Naive thymus-derived CD8-positive, alpha-beta T cell (primary cell): ENCODE data around the gene WDR82. TPM values are rescaled to one million over a fixed set of nuclear protein-coding genes. Genes with fewer than 3 reads are reported as not detected.
A peak's percentile ranks its signal among the peaks of the same experiment; 100 is the strongest.

Source experiments
- ATAC-seq, 2 donors: fragments of 150-1000 bp; cut with Tn5 transposase in 1 of 2; sonication (Bioruptor Pico), chemical (Tn5 transposase) in 1 of 2; 1 replicate in 1 of 2; 2 replicates in 1 of 2; pipeline ENCODE4 v1.10.0; 2021; ENCODE audit warnings: mild to moderate bottlenecking in 2 of 2, moderate library complexity in 2 of 2
- POLR2A ChIA-PET: fragments of 350-600 bp; sonication (Branson Sonifier 250); formaldehyde crosslinking; loops from one replicate; lab custom pipeline; 2021; ENCODE audit warnings: antibody characterized with exemption; lab: Charles Lee
- DNase-seq, 10 donors: peaks; one replicate each; pipeline versions ENCODE4 v3.0.0 to v3.0.0-alpha.2; 2020 to 2022
- H3K27ac Mint-ChIP-seq, 10 donors: one replicate each; pipeline ENCODE4 v1.8.0; 2020 to 2022; ENCODE audit warnings: mild to moderate bottlenecking in 10 of 10, mixed read lengths in 10 of 10, moderate library complexity in 4 of 10, inconsistent platforms in 1 of 10
- H3K27me3 Mint-ChIP-seq, 5 donors: one replicate each; pipeline ENCODE4 v1.8.0; 2021 to 2022; ENCODE audit warnings: mixed read lengths in 5 of 5
- H3K36me3 Mint-ChIP-seq, 3 donors: one replicate each; pipeline ENCODE4 v1.8.0; 2020 to 2022; ENCODE audit warnings: mixed read lengths in 3 of 3, mild to moderate bottlenecking in 2 of 3, inconsistent platforms in 1 of 3
- H3K4me1 Mint-ChIP-seq, 4 donors: one replicate each; pipeline ENCODE4 v1.8.0; 2021 to 2022; ENCODE audit warnings: mixed read lengths in 4 of 4
- H3K4me3 Mint-ChIP-seq, 10 donors: one replicate each; pipeline ENCODE4 v1.8.0; 2020 to 2022; ENCODE audit warnings: mild to moderate bottlenecking in 10 of 10, mixed read lengths in 10 of 10, moderate library complexity in 6 of 10, inconsistent platforms in 1 of 10
- H3K9me3 Mint-ChIP-seq, 9 donors: one replicate each; pipeline ENCODE4 v1.8.0; 2020 to 2022; ENCODE audit warnings: mixed read lengths in 9 of 9, mild to moderate bottlenecking in 3 of 9, inconsistent platforms in 1 of 9, moderate library complexity in 1 of 9
- polyA plus RNA-seq, 3 donors: library from polyadenylated mRNA; unstranded; fragments of 300-500 nt; fragmentation: Illumina TruSeq; gene quantifications; one replicate each; pipeline ENCODE4 v1.2.3, GENCODE V29; 2021
- total RNA-seq, 8 experiments: library from RNA in 2 of 8; stranded (reverse) in 2 of 8; gene quantifications; one replicate each; pipeline ENCODE4 v1.2.3 and lab custom pipeline; 2021 to 2026

The WDR82 gene
- total and polyA plus RNA-seq, 5 experiments from 2014 or later, result 136 to 191 (median 172) TPM

GRCh38 chr3:52249683-52250082 lies 28.8 kb downstream of the WDR82 start:
- Mint-ChIP-seq H3K36me3 (peaks cover 0 to 64% (median 13%) of the 10 kb centered on the region in 3 donors), H3K4me3 (peak overlapping the region in 8 of 10 donors; percentile 50 to 86 (median 64)), H3K9me3 (no peaks in the 10 kb centered on the region), H3K4me1 (peaks cover 46 to 91% (median 86%) of the 10 kb centered on the region in 4 donors), H3K27ac (peak overlapping the region; percentile 91 to 100 (median 98)), H3K27me3 (peaks cover 0 to 2% (median 0%) of the 10 kb centered on the region in 5 donors)
- no peak for ATAC-seq
- POLR2A ChIA-PET, result interaction anchor here (43.1 to 58.8 kb wide), 3 partner anchors 1 to 34 kb away, joined by 1452 to 1841 read pairs (median 1452); partner anchors contain the start of genes GLYCTK, PPM1M, TLR9 and TWF2
- DNase-seq, result no peak

- no peak for ATAC-seq
- peaks cover 49 to 91% (median 85%) of the 10 kb centered on the region in 4 donors for H3K4me1 Mint-ChIP-seq
- peaks cover 0 to 59% (median 12%) of the 10 kb centered on the region in 3 donors for H3K36me3 Mint-ChIP-seq
- H3K9me3 Mint-ChIP-seq, result no peaks in the 10 kb centered on the region
- POLR2A ChIA-PET, result interaction anchor here (1.1 to 58.8 kb wide), 4 partner anchors 2 to 192 kb away, joined by 3 to 1841 read pairs (median 1452); partner anchors contain the start of genes DUSP7, GLYCTK, PPM1M and TLR9
- peak in 4 of 10 donors; percentile 45 to 80 (median 48) for DNase-seq
- peaks cover 0 to 2% (median 0%) of the 10 kb centered on the region in 5 donors for H3K27me3 Mint-ChIP-seq
- H3K27ac Mint-ChIP-seq, result peak overlapping the region; percentile 91 to 100 (median 98)
- peak overlapping the region in 9 of 10 donors; percentile 44 to 93 (median 88) for H3K4me3 Mint-ChIP-seq
Observed at GRCh38 chr3:52248816-52249547, 29.5 kb downstream of the WDR82 start.

GRCh38 chr3:52248165-52248541 lies 30.3 kb downstream of the WDR82 start:
- peak in 1 of 10 donors; percentile 52 for DNase-seq
- ATAC-seq, result no peak
- POLR2A ChIA-PET, result interaction anchor here (1.1 to 58.8 kb wide), 5 partner anchors 2 to 191 kb away, joined by 3 to 1841 read pairs (median 1452); partner anchors contain the start of genes DUSP7, GLYCTK, PPM1M and TLR9
- peaks cover 47 to 91% (median 85%) of the 10 kb centered on the region in 4 donors for H3K4me1 Mint-ChIP-seq
- H3K9me3 Mint-ChIP-seq, result no peaks in the 10 kb centered on the region
- H3K36me3 Mint-ChIP-seq, result peaks cover 0 to 50% (median 12%) of the 10 kb centered on the region in 3 donors
- no peaks in the 10 kb centered on the region for H3K27me3 Mint-ChIP-seq
- peak overlapping the region; percentile 61 to 93 (median 88) for H3K4me3 Mint-ChIP-seq
- peak overlapping the region; percentile 91 to 100 (median 98) for H3K27ac Mint-ChIP-seq

GRCh38 chr3:52247409-52248164 lies 30.9 kb downstream of the WDR82 start:
- DNase-seq, result peak in 1 of 10 donors; percentile 52
- H3K4me3 Mint-ChIP-seq, result peak overlapping the region; percentile 84 to 93 (median 88)
- peak overlapping the region; percentile 91 to 100 (median 98) for H3K27ac Mint-ChIP-seq
- POLR2A ChIA-PET, result interaction anchor here (1.2 to 58.8 kb wide), 4 partner anchors 3 to 92 kb away, joined by 3 to 1841 read pairs (median 1452); partner anchors contain the start of genes GLYCTK, PPM1M, TLR9 and TWF2
- H3K4me1 Mint-ChIP-seq, result peaks cover 45 to 90% (median 82%) of the 10 kb centered on the region in 4 donors
- no peak for ATAC-seq
- peaks cover 0 to 46% (median 10%) of the 10 kb centered on the region in 3 donors for H3K36me3 Mint-ChIP-seq
- no peaks in the 10 kb centered on the region for H3K27me3 Mint-ChIP-seq
- H3K9me3 Mint-ChIP-seq, result no peaks in the 10 kb centered on the region

- Mint-ChIP-seq H3K9me3 (no peaks in the 10 kb centered on the region), H3K4me3 (peak overlapping the region; percentile 84 to 93 (median 88)), H3K27ac (peak overlapping the region; percentile 91 to 100 (median 98)), H3K36me3 (peaks cover 0 to 39% (median 9%) of the 10 kb centered on the region in 3 donors), H3K27me3 (no peaks in the 10 kb centered on the region), H3K4me1 (peaks cover 45 to 88% (median 79%) of the 10 kb centered on the region in 4 donors)
- peak in 1 of 10 donors; percentile 56 for DNase-seq
- POLR2A ChIA-PET, result interaction anchor here (1.2 to 58.8 kb wide), 4 partner anchors 4 to 93 kb away, joined by 3 to 1841 read pairs (median 1452); partner anchors contain the start of genes GLYCTK, PPM1M, TLR9 and TWF2
- ATAC-seq, result peak in 1 of 2 donors; percentile 1
Observed at GRCh38 chr3:52246728-52247408, 31.6 kb downstream of the WDR82 start.

GRCh38 chr3:52246264-52246620 lies 32.2 kb downstream of the WDR82 start:
- no peak for DNase-seq
- POLR2A ChIA-PET, result interaction anchor here (1.0 to 58.8 kb wide), 4 partner anchors 4 to 93 kb away, joined by 3 to 1841 read pairs (median 1452); partner anchors contain the start of genes GLYCTK, PPM1M, TLR9 and TWF2
- Mint-ChIP-seq H3K4me3 (peak overlapping the region; percentile 84 to 93 (median 88)), H3K4me1 (peaks cover 48 to 86% (median 81%) of the 10 kb centered on the region in 4 donors), H3K27me3 (no peaks in the 10 kb centered on the region), H3K9me3 (no peaks in the 10 kb centered on the region), H3K36me3 (peaks cover 0 to 34% (median 7%) of the 10 kb centered on the region in 3 donors), H3K27ac (peak overlapping the region; percentile 91 to 100 (median 98))
- ATAC-seq, result peak; percentile 15 to 22

GRCh38 chr3:52245322-52246263 lies 32.9 kb downstream of the WDR82 start, which contains the start of gene PPM1M:
PPM1M (plus strand) TSS chr3:52245759; CDS start chr3:52245825, 66 bp downstream.
- ATAC-seq (peak; percentile 65 to 74), DNase-seq (peak; percentile 49 to 81 (median 68))
- peaks cover 0 to 35% (median 7%) of the 10 kb centered on the region in 3 donors for H3K36me3 Mint-ChIP-seq
- H3K9me3 Mint-ChIP-seq, result no peaks in the 10 kb centered on the region
- peak within 1 kb of the TSS; percentile 91 to 100 (median 98) for H3K27ac Mint-ChIP-seq
- peak within 1 kb of the TSS; percentile 84 to 93 (median 88) for H3K4me3 Mint-ChIP-seq
- no peaks in the 10 kb centered on the region for H3K27me3 Mint-ChIP-seq
- POLR2A ChIA-PET, result interaction anchor here (1.0 to 58.8 kb wide), 4 partner anchors 5 to 94 kb away, joined by 3 to 1841 read pairs (median 1452); partner anchors contain the start of genes GLYCTK, PPM1M, TLR9 and TWF2
- H3K4me1 Mint-ChIP-seq, result peaks cover 50 to 86% (median 82%) of the 10 kb centered on the region in 4 donors

GRCh38 chr3:52243791-52244628 lies 34.4 kb downstream of the WDR82 start:
- Mint-ChIP-seq H3K27me3 (no peaks in the 10 kb centered on the region), H3K4me3 (peak overlapping the region; percentile 72 to 89 (median 82)), H3K27ac (peak overlapping the region; percentile 77 to 97 (median 93)), H3K4me1 (peaks cover 41 to 85% (median 80%) of the 10 kb centered on the region in 4 donors), H3K36me3 (peaks cover 0 to 19% (median 4%) of the 10 kb centered on the region in 3 donors), H3K9me3 (no peaks in the 10 kb centered on the region)
- DNase-seq (peak in 1 of 10 donors; percentile 50), ATAC-seq (no peak)
- POLR2A ChIA-PET, result interaction anchor here (0.5 to 58.8 kb wide), 5 partner anchors 7 to 338 kb away, joined by 3 to 1841 read pairs (median 1452); partner anchors contain the start of genes GLYCTK, PPM1M, TLR9 and TWF2

- ATAC-seq (no peak), DNase-seq (no peak)
- Mint-ChIP-seq H3K4me1 (peaks cover 35 to 81% (median 76%) of the 10 kb centered on the region in 4 donors), H3K27ac (peak overlapping the region in 9 of 10 donors; percentile 60 to 95 (median 79)), H3K4me3 (peak overlapping the region in 5 of 10 donors; percentile 6 to 50 (median 23)), H3K9me3 (no peaks in the 10 kb centered on the region), H3K27me3 (no peaks in the 10 kb centered on the region), H3K36me3 (peaks cover 0 to 3% (median 0%) of the 10 kb centered on the region in 3 donors)
- POLR2A ChIA-PET, result interaction anchor here (0.7 to 58.8 kb wide), 4 partner anchors 5 to 213 kb away, joined by 6 to 1841 read pairs (median 1452); partner anchors contain the start of genes GLYCTK, PPM1M, TLR9 and TWF2
Observed at GRCh38 chr3:52242039-52242438, 36.4 kb downstream of the WDR82 start.
